B cell (primary cell): ENCODE results near the gene MMP2. TPM values are rescaled to one million over a fixed set of nuclear protein-coding genes. Genes with fewer than 3 reads are reported as not detected.
A peak's percentile ranks its signal among the peaks of the same experiment; 100 is the strongest.

Source experiments
- ATAC-seq: fragments of 200-7000 bp; cut with Tn5 transposase; one replicate; pipeline ENCODE4 v1.10.0; 2021; ENCODE audit warnings: low read depth, mild to moderate bottlenecking, moderate number of reproducible peaks, moderate library complexity
- CTCF ChIA-PET: fragments of 350-600 bp; sonication (Branson Sonifier 250); formaldehyde crosslinking; loops from one replicate; lab custom pipeline; 2021; ENCODE audit warnings: antibody characterized with exemption, inconsistent platforms; lab: Charles Lee
- POLR2A ChIA-PET: fragments of 350-600 bp; sonication (Branson Sonifier 250); formaldehyde crosslinking; loops from one replicate; lab custom pipeline; 2021; ENCODE audit warnings: antibody characterized with exemption; lab: Charles Lee
- DNase-seq: peaks from one replicate; pipeline ENCODE4 v3.0.0; 2013
- H2AFZ ChIP-seq: 2 replicates; pipeline ENCODE4 v1.6.1; 2012; ENCODE audit warnings: mild to moderate bottlenecking, low read depth, low read length; ENCODE audit not compliant: insufficient read depth, poor library complexity, severe bottlenecking
- H3K27ac ChIP-seq, 2 donors: 1 replicate in 1 of 2; 2 replicates in 1 of 2; pipeline ENCODE4 v1.5.1; 2012 to 2013; ENCODE audit warnings: low read length in 2 of 2, mild to moderate bottlenecking in 2 of 2, moderate library complexity in 1 of 2
- H3K27me3 ChIP-seq, 4 experiments: fragments of 200-600 bp in 1 of 4; sonication (generic) in 1 of 4; replicated peaks in 1 of 4; 1 replicate in 2 of 4; 2 replicates in 2 of 4; pipeline versions ENCODE4 v1.6.1 to v1.7.0; 2013 to 2016; ENCODE audit warnings: low read length in 3 of 4, mild to moderate bottlenecking in 2 of 4, mixed read lengths in 1 of 4, moderate library complexity in 1 of 4; ENCODE audit not compliant: insufficient read depth in 4 of 4, control insufficient read depth in 3 of 4; ENCODE audit errors: control extremely low read depth in 1 of 4
- H3K36me3 ChIP-seq, 2 experiments: replicated peaks in 1 of 2; 1 replicate in 1 of 2; 2 replicates in 1 of 2; pipeline versions ENCODE4 v1.6.1 to v1.7.1; 2013; ENCODE audit warnings: low read length in 1 of 2; ENCODE audit not compliant: insufficient read depth in 2 of 2, control insufficient read depth in 1 of 2; ENCODE audit errors: control extremely low read depth in 1 of 2, extremely low read depth in 1 of 2
- H3K4me1 ChIP-seq, 2 donors: fragments of 200-600 bp in 1 of 2; sonication (generic) in 1 of 2; 1 replicate in 1 of 2; 2 replicates in 1 of 2; pipeline versions ENCODE4 v1.5.1 to v1.6.1; 2013 to 2017; ENCODE audit warnings: low read length in 2 of 2; ENCODE audit not compliant: control insufficient read depth in 2 of 2, insufficient read depth in 2 of 2
- H3K4me2 ChIP-seq: replicated peaks from 2 replicates; pipeline ENCODE3; 2012; ENCODE audit warnings: mild to moderate bottlenecking, low read depth, low read length; ENCODE audit not compliant: poor library complexity, severe bottlenecking
- H3K4me3 ChIP-seq, 5 experiments: fragments of 200-600 bp in 1 of 5; sonication (generic) in 1 of 5; 1 replicate in 3 of 5; 2 replicates in 2 of 5; pipeline versions ENCODE4 v1.5.1 to v1.7.0; 2011 to 2016; ENCODE audit warnings: low read length in 4 of 5, mild to moderate bottlenecking in 4 of 5, low read depth in 2 of 5, control low read depth in 1 of 5, moderate library complexity in 1 of 5; ENCODE audit not compliant: insufficient read depth in 1 of 5; ENCODE audit errors: control extremely low read depth in 1 of 5, extremely low read depth in 1 of 5
- H3K79me2 ChIP-seq: fragments of 200-600 bp; sonication (generic); one replicate; pipeline ENCODE4 v1.6.0; 2016; ENCODE audit warnings: low read length; ENCODE audit not compliant: control insufficient read depth, insufficient read depth
- H3K9ac ChIP-seq: fragments of 200-600 bp; sonication (generic); 2 replicates; pipeline ENCODE4 v1.6.1; 2017; ENCODE audit warnings: mild to moderate bottlenecking, low read length, moderate library complexity
- H3K9me3 ChIP-seq, 3 donors: one replicate each; pipeline versions ENCODE4 v1.6.1 to v1.7.1; 2013; ENCODE audit warnings: low read length in 2 of 3; ENCODE audit not compliant: control insufficient read depth in 2 of 3, insufficient read depth in 1 of 3; ENCODE audit errors: control extremely low read depth in 1 of 3
- H4K20me1 ChIP-seq: 2 replicates; pipeline ENCODE4 v1.6.0; 2012; ENCODE audit warnings: mild to moderate bottlenecking, low read length; ENCODE audit not compliant: insufficient read depth, control insufficient read depth, poor library complexity, severe bottlenecking
- H3K27ac Mint-ChIP-seq: one replicate; pipeline ENCODE4 v1.8.0; 2021; ENCODE audit warnings: mixed read lengths
- H3K27me3 Mint-ChIP-seq: one replicate; pipeline ENCODE4 v1.8.0; 2021; ENCODE audit warnings: mixed read lengths
- H3K4me1 Mint-ChIP-seq: one replicate; pipeline ENCODE4 v1.8.0; 2021; ENCODE audit warnings: mixed read lengths
- H3K4me3 Mint-ChIP-seq: one replicate; pipeline ENCODE4 v1.8.0; 2021; ENCODE audit warnings: mixed read lengths
- H3K9me3 Mint-ChIP-seq: one replicate; pipeline ENCODE4 v1.8.0; 2022; ENCODE audit warnings: mixed read lengths; ENCODE audit not compliant: insufficient read depth
- CTCF ChIP-seq: fragments of 200-600 bp; IDR thresholded peaks from one replicate; pipeline ENCODE4 v1.8.0; 2022; ENCODE audit warnings: antibody characterized with exemption, mild to moderate bottlenecking
- EZH2 ChIP-seq: IDR thresholded peaks from 2 replicates; pipeline ENCODE4 v1.6.1; 2012; ENCODE audit warnings: borderline replicate concordance, low read depth, mild to moderate bottlenecking, moderate library complexity, low read length; ENCODE audit not compliant: insufficient read depth, poor library complexity, severe bottlenecking
- WGBS: methylation state at CpG from one replicate; pipeline ENCODE4 v1.1.5; 2013; ENCODE audit warnings: missing lambda C conversion rate; ENCODE audit not compliant: insufficient coverage; 5-methylcytosine and 5-hydroxymethylcytosine counted together
- intact Hi-C: fragments of 100-400 bp; cut with micrococcal nuclease; formaldehyde crosslinking; loops from one replicate; pipeline ENCODE4 v1.10.0; 2022
- polyA plus RNA-seq: library from polyadenylated mRNA; depleted of rRNA; stranded (reverse); fragments of >200 nt; gene quantifications from 2 replicates; pipeline ENCODE4 v1.2.3, GENCODE V29; 2012
- total RNA-seq, 2 donors: library from RNA; stranded (reverse); fragments of 120-200 nt in 1 of 2; gene quantifications; 1 replicate in 1 of 2; 2 replicates in 1 of 2; pipeline versions ENCODE4 v1.2.3 to v1.2.4, GENCODE V29; 2013 to 2022

MMP2 gene
- total and polyA plus RNA-seq, 2 donors (not counting 1 experiment from before 2014, with no cell fraction given), result not detected

GRCh38 chr16:55464375-55464774, 14.6 kb upstream of the MMP2 start:
- no peaks in the 10 kb centered on the region for H4K20me1 ChIP-seq
- no peak overlapping the region for H3K27ac ChIP-seq
- H3K4me3 ChIP-seq, result no peak overlapping the region
- Mint-ChIP-seq H3K9me3 (no peaks in the 10 kb centered on the region), H3K27ac (no peak overlapping the region), H3K4me3 (no peak overlapping the region), H3K4me1 (no peaks in the 10 kb centered on the region), H3K27me3 (peaks cover 9% of the 10 kb centered on the region)
- ATAC-seq (no peak), DNase-seq (no peak)
- H3K4me1 ChIP-seq, result no peaks in the 10 kb centered on the region
- H3K9me3 ChIP-seq, result no peaks in the 10 kb centered on the region
- no peak overlapping the region for H3K4me2 ChIP-seq
- POLR2A ChIA-PET, result no interaction called here
- 54% methylated on average over 4 of the region's 4 CpGs for WGBS
- no peaks in the 10 kb centered on the region for H3K27me3 ChIP-seq
- H3K9ac ChIP-seq, result no peak overlapping the region
- H3K79me2 ChIP-seq, result no peaks in the 10 kb centered on the region
- H2AFZ ChIP-seq, result no peak overlapping the region
- intact Hi-C loops, result loop anchor here (10.0 kb wide), 1 partner anchor 1520 kb away; no protein-coding TSS in a partner anchor
- no peaks in the 10 kb centered on the region for H3K36me3 ChIP-seq
- no peak for TF ChIP-seq CTCF
- TF ChIP-seq EZH2, result no peak
- CTCF ChIA-PET, result interaction anchor here (0.6 to 3.2 kb wide), 29 partner anchors 8 to 1237 kb away, joined by 3 to 28 read pairs (median 4); no protein-coding TSS in a partner anchor

GRCh38 chr16:55465077-55465896, 13.7 kb upstream of the MMP2 start:
- Mint-ChIP-seq H3K4me1 (no peaks in the 10 kb centered on the region), H3K9me3 (no peaks in the 10 kb centered on the region), H3K27ac (no peak overlapping the region), H3K4me3 (no peak overlapping the region), H3K27me3 (peaks cover 9% of the 10 kb centered on the region)
- 48% methylated on average over 13 of the region's 19 CpGs for WGBS
- peak overlapping the region; percentile 35 for H2AFZ ChIP-seq
- no peak overlapping the region for H3K4me2 ChIP-seq
- peak; percentile 84 for DNase-seq
- peak; percentile 93 for ATAC-seq
- H3K79me2 ChIP-seq, result no peaks in the 10 kb centered on the region
- no peak overlapping the region for H3K27ac ChIP-seq
- intact Hi-C loops, result loop anchor here (5.0 to 10.0 kb wide), 2 partner anchors 377 to 1520 kb away; no protein-coding TSS in a partner anchor
- H3K9ac ChIP-seq, result no peak overlapping the region
- H3K36me3 ChIP-seq, result no peaks in the 10 kb centered on the region
- TF ChIP-seq EZH2 (no peak), CTCF (peak; percentile 100)
- H4K20me1 ChIP-seq, result no peaks in the 10 kb centered on the region
- no peaks in the 10 kb centered on the region for H3K9me3 ChIP-seq
- no peaks in the 10 kb centered on the region for H3K4me1 ChIP-seq
- ChIA-PET POLR2A (no interaction called here), CTCF (interaction anchor here (0.6 to 3.2 kb wide), 29 partner anchors 8 to 1237 kb away, joined by 3 to 28 read pairs (median 4); no protein-coding TSS in a partner anchor)
- H3K27me3 ChIP-seq, result no peaks in the 10 kb centered on the region
- H3K4me3 ChIP-seq, result no peak overlapping the region
